SK-MEL-5 (cell line): Measurements from ENCODE around the gene BRINP1. TPM values are rescaled to one million over a fixed set of nuclear protein-coding genes. Genes with fewer than 3 reads are reported as not detected.

Source experiments
- DNase-seq: peaks from one replicate; pipeline ENCODE4 v3.0.0-alpha.2; 2016; ENCODE audit warnings: low read depth, low spot score
- in situ Hi-C: cut with HindIII; loops from 2 replicates; pipeline ENCODE4 v1.10.0; 2016; ENCODE audit warnings: low sequenced_read_pairs, high pct_unique_total_duplicates, low pct_unique_long_range_greater_than_20kb
- total RNA-seq: library from RNA; depleted of rRNA; stranded (reverse); fragments of >200 nt; shearing (Covaris generic); gene quantifications from 2 replicates; pipeline ENCODE4 v1.2.3, GENCODE V29; 2014

Gene BRINP1
- total RNA-seq, 1 experiment from 2014 or later = 0.16 TPM

GRCh38 chr9:119250730-119251129, 118.5 kb downstream of the BRINP1 start:
- no peak for DNase-seq
- in situ Hi-C loops = no loop called here

GRCh38 chr9:119240546-119240945, 128.7 kb downstream of the BRINP1 start:
- in situ Hi-C loops = no loop called here
- no peak for DNase-seq

- in situ Hi-C loops = no loop called here
- no peak for DNase-seq
These were observed 134.6 kb downstream of the BRINP1 start for GRCh38 chr9:119234636-119235035.

GRCh38 chr9:119227422-119227821, 141.8 kb downstream of the BRINP1 start:
- in situ Hi-C loops = no loop called here
- no peak for DNase-seq

GRCh38 chr9:119224431-119224830, 144.8 kb downstream of the BRINP1 start:
- in situ Hi-C loops = no loop called here
- no peak for DNase-seq

- in situ Hi-C loops = no loop called here
These were observed 148.0 kb downstream of the BRINP1 start for GRCh38 chr9:119221276-119221675.

GRCh38 chr9:119218293-119218692, 150.9 kb downstream of the BRINP1 start:
- in situ Hi-C loops = no loop called here
- DNase-seq = no peak

More at GRCh38 chr9:119221276-119221675, 148.0 kb downstream of the BRINP1 start:
- DNase-seq = no peak

- DNase-seq = no peak
These were observed 152.4 kb downstream of the BRINP1 start for GRCh38 chr9:119216651-119217331.

GRCh38 chr9:119215651-119216050, 153.6 kb downstream of the BRINP1 start:
- DNase-seq = no peak
- in situ Hi-C loops = no loop called here

More at GRCh38 chr9:119216651-119217331, 152.4 kb downstream of the BRINP1 start:
- in situ Hi-C loops = no loop called here

GRCh38 chr9:119213471-119213870, 155.8 kb downstream of the BRINP1 start:
- no peak for DNase-seq
- in situ Hi-C loops = no loop called here

- no peak for DNase-seq
- in situ Hi-C loops = no loop called here
These were observed 171.2 kb downstream of the BRINP1 start for GRCh38 chr9:119197893-119198607.

- in situ Hi-C loops = no loop called here
- no peak for DNase-seq
These were observed 173.7 kb downstream of the BRINP1 start for GRCh38 chr9:119195521-119195920.

- no peak for DNase-seq
- in situ Hi-C loops = no loop called here
These were observed 183.9 kb downstream of the BRINP1 start for GRCh38 chr9:119185298-119185697.

GRCh38 chr9:119184265-119184936, 184.8 kb downstream of the BRINP1 start:
- in situ Hi-C loops = no loop called here
- DNase-seq = no peak

- in situ Hi-C loops = no loop called here
- no peak for DNase-seq
These were observed 187.7 kb downstream of the BRINP1 start for GRCh38 chr9:119181561-119181960.

GRCh38 chr9:119180897-119181296, 188.3 kb downstream of the BRINP1 start:
- DNase-seq = no peak
- in situ Hi-C loops = no loop called here

GRCh38 chr9:119179701-119180100, 189.5 kb downstream of the BRINP1 start:
- in situ Hi-C loops = no loop called here
- no peak for DNase-seq

- in situ Hi-C loops = no loop called here
- DNase-seq = no peak
These were observed 192.0 kb downstream of the BRINP1 start for GRCh38 chr9:119177196-119177595.

- no peak for DNase-seq
- in situ Hi-C loops = no loop called here
These were observed 193.7 kb downstream of the BRINP1 start for GRCh38 chr9:119175581-119175980.
